Kidney capillary endothelial cell (primary cell): ENCODE results near the gene PNPT1.
A peak's percentile ranks its signal among the peaks of the same experiment; 100 is the strongest.
"Not testable (repeated sequence)": the region's sequence is repeated elsewhere in the genome, so short reads cannot be mapped to it uniquely, and the experiment has no call there.

Experiments
- DNase-seq: peaks from one replicate; pipeline ENCODE4 v3.0.0-alpha.2; 2018; ENCODE audit warnings: low spot score

The PNPT1 gene

DNA sequence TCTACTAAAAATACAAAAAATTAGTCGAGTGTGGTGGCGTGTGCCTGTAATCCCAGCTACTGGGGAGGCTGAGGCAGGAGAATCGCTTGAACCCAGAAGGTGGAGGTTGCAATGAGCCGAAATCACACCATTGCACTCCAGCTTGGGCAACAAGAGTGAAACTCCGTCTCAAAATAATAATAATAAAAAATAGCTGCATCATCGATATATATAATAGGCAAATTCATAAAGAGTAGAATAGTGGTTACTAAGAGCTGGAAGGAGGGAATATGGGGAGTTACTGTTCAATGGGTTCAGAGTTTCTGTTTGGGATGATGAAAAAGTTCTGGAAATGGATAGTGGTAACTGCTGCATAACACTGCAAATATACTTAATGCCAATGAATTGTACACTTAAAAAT lies 96.8 kb downstream of the PNPT1 start:
- not testable (repeated sequence) for DNase-seq

DNA sequence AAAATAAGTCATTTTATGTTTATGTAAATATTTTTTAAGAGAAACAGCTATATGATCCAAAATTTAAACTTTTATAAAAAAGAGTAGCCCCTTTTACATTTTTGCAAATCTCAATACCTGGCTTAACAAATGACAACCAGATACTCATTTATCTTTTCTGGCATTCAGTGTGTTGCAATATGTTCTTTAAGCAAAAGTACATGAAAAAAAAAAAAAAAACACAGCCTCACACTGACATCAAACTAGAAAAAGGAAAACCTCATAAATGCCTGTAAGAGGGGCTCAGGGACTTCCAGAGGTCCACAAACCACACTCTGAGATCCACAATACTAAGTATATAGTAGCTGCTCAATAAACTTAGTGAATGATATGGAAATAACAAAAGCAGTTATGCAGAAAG lies 98.1 kb downstream of the PNPT1 start:
- DNase-seq = no peak

DNA sequence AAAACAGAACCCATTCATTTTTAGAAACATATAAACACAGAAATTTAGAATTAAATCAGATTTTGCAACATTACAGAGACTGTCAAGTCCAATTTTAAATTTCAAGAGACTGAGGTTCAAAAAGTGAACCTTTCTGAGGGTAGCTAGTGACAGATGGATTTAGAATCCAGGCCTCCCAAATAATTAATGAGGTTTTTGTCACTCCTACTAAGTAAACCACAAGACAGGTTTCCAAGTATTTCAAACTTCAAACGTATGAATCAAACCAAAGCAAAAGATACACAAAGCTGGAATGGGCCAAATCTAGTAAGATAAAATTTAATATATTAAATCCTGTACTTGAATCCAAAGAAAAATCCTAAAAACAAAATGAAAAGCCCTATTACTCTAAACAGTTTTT lies 101.5 kb downstream of the PNPT1 start:
- DNase-seq = no peak

DNA sequence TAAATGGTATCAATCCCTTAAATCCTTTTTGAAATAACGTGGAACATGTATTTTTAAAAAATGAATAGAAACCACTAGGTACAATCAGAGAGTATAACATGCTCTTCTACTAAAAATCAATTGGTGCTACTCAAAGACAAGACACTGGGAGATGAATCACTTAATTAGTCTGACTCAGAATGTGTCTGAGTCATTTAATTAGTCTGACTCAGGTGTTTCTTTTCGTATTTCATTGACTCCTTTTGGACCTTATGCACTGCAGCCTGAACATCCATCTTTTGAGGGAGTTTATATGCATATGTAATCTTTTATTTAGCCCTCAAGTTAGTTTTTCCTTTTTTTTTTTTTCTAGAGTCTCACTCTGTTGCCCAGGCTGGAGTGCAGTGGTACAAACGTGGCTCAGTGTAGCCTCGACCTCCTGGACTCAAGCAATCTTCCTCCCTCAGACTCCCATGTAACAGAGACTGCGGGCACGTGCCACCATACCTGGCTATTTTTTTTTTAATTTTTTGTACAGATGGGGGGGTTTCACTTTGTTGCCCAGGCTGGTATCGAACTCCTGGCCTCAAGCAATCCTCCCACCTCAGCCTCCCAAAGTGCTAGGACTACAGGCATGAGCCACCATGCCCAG lies 102.7 kb downstream of the PNPT1 start:
- DNase-seq = peak; percentile 7

DNA sequence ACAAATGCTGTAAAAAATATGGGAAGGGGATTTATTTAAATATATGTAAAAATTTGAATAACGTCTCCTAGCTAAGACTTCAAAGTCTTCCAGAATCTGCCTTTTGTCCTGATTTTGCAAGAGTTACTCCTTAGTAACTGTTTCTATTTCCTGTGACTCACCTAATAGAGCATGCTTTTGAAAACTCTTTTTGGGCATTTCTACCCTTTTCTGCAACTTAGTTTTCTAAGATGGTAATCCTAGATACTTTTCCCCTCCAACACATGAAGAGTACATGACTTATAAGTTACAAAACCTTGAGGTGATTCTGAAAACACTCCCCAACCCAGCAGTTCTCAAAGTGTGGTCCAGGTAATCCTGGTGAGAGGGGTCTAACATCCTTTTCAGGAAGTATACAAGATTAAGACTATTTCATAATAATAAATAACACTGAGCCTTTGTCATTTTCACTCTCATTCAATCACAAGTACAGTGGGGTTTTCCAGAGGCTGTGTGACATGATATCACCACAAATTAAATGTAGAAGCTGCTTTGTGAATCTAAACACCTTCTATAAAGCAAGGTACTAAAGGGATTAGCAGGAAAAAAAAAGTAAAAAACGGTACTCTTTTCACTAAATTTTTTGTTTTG lies 108.1 kb downstream of the PNPT1 start:
- peak; percentile 55 for DNase-seq
